Hippocampal formation (tissue), 2 donors: ENCODE measurements around the gene OR6N1.

Source experiments
- DNase-seq, 2 donors: peaks; one replicate each; lab custom pipeline; 2025; lab: John Stamatoyannopoulos, UW

The OR6N1 gene

DNA sequence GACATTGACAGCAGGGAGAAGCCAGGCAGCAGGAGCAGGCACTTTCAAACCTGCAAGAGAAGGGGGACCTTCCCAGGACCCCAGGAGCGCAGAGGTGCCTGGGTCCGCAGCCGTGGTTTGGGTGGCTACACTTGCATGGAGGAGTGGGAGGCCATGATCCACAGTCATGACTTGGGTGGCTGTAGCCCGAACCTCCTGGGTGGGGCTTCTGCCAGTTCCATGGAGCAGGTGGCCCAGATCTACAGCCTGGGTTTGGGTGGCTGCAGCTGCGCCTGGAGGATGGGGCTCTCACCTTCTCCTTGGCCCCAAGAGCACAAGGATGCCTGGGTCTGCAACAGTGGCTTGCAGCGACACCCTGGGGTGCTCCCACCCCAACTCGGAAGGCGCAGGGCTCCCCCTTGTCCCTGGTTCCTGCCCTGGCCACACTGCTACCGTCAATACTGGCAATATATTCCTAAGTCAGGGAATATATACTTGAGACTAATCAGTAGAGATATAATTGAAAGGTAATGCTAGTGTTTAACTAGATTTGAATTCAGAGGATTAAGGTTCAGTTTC, 19.8 kb downstream of the OR6N1 start:
- no peak for DNase-seq

DNA sequence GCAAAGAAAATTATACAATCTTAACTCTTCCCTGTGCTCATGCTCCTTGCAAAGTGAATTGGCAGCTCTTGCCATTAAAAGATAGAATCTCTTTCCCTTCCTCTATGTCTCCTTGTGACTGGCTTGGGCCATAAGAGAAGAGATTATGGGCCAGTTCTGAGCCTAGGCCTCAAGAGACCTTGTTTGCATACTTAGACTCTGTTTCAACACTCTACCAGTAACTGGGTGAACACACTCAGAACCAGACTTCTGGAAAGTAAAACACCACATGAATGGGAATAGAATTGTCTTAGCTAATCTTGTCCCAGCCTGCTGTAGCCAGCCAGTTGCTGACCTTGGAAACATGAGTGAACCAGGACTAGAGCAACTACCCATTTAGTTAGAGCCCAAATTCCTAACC, 36.1 kb downstream of the OR6N1 start:
- DNase-seq, result no peak

DNA sequence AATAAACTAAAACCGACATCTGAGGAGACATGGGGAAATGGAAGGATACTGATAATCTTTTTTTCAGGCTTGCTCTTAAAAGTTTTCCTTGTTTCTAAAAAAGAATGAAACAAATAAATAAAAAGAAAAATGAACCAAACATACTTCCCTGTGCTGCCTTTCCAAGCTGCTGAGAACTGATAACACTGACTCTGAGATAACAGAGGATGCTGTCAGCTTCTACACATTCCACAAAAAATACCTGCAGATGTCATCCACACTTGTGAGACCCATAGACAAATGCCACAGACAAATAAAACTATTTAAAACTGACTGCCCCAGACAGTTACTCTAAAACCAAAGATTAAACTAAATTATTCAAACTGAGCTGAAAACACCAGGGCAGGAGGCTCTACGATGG, 39.5 kb downstream of the OR6N1 start:
- no peak for DNase-seq

DNA sequence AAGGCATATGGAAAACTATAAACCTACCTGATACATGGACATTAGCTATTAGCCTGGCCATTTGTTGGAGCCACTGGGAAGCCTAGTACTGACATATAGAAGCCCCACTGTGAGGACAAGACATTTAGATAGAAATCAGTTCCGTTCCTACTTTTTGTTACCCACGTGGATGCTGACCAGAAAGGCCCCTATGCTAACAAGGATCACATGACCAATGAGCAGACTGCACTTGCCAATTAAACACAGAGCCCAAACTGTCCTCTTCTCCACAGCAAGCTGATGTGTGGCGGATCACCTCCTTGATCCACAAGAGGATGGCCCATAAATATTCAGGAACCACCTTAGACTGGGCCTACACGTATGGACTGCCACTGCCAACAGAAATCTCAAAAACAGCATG, 40.3 kb downstream of the OR6N1 start:
- DNase-seq, result no peak

DNA sequence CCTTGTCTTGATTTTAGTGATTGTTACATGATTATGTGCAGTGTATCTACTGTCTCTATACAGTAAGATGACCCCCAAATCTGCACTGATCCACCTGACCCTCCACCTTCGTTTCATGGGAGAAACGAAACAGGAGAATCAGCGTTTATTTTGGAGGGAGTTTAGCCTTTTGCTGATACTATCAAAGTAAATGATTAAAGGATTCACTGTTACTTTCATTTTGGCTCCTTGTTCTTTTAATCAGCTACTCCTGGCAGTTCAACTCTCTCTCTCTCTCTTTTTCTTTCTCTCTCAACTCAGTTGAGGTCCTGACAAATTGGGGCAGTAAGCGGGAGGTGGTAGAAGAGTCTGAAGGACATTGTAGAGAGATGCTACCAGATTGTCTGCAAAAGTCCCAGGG, 41.5 kb downstream of the OR6N1 start:
- DNase-seq, result no peak

DNA sequence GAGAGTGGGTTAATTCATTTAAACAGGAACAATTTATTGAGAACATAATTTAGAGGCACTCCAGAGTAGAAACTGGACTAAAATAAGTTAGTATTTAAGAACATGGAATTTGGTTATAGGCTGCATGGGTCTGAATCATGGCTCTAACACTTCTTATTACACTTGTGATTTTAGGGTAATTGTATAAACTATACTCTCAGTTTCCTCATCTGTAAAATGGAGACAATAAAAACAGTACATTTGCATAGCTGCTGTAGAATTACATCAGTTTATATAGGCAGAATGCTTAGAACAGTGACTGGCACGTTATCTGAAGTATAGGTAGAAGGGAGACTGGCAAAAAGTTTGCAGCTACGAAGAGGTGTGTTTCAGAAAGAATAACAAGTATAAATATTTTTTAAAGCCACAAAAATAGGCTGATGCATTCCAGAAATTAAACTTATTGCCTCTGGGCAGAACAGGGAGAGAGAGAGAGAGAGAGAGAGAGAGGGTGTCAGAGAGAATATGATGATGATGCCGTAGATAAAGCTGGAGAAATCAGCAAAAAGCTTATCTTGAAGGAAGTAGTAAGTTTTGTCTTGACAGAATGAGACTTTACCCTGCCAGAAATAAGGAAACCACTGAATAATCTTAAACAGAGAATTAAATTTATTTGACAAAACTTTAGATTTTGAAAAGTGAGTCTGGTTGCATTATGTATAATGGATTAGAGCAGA, 43.3 kb downstream of the OR6N1 start:
- no peak for DNase-seq

DNA sequence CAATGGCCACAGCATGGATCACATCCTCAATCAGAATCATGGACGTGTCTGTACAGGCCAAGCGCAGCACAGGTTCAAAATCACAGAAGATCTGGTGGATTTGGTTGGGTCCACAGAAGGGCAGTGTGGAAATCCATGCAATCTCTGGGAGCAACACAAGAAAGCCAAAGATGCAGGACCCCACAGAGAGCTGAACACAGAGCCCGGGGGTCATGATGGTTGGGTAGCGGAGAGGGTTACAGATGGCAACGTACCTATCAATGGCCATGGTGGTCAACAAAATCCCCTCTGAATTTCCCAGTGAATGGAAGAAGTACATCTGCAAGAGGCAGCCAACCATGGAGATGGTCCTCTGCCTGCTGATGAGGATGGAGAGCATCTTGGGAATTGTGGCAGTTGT, 47.6 kb downstream of the OR6N1 start:
- DNase-seq, result no peak

DNA sequence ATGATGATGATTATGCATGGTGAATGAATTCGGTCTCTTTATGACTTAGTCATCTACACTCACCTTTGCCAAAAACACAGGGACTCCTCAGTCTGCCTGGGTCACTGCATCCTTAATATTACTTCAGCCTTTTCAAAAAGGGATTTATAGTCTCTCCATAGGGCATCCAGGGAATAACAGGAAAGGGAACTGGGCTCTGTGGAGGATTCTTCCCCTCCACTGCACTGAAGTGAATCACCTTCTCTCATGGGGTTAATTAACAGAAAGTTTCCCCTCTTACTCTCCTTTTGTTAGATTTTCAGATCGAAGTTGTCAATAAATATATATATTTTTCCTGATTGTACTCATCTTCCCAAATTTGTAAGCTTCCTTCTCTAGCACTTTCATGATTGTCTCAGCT, 51.4 kb downstream of the OR6N1 start, which contains the start of gene OR6K3:
Gene OR6K3 (minus strand): TSS at position 101 of the 400 bp plus-strand sequence. CDS start 2,605 bp downstream, outside the sequence.
- DNase-seq, result no peak

DNA sequence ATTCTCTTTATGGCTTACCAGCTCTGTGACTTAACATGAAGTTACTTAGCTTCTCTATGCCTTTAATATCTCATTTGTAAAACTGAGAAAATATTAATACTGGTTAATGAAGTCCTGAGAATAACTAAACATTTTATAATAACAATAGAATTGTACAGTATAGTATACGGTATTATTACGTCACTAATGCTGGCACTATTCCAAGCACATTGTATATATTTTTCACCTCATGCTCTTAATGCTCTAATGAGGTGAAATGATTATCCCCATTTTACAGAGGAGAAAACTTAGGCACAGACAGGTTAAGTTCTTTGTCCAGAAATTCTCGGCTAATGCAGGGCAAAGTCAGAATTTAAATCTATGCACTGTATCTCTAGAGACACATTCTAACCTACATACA, 52.3 kb downstream of the OR6N1 start:
- DNase-seq, result no peak

DNA sequence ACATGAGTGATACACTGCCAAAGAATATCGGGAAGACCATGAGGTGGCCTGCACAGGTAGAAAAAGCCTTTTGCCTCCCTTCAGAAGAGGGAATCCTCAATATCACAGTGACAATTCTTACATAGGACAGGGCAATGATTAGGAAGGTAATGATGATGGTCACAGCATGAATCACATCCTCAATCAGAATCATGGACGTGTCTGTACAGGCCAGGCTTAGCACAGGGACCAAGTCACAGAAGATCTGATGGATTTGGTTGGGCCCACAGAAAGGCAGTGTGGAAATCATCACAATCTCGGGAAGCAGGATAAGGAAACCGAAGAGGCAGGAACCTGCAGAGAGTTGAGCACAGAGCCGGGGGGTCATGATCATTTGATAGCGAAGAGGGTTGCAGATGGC, 54.7 kb downstream of the OR6N1 start:
- DNase-seq, result no peak

DNA sequence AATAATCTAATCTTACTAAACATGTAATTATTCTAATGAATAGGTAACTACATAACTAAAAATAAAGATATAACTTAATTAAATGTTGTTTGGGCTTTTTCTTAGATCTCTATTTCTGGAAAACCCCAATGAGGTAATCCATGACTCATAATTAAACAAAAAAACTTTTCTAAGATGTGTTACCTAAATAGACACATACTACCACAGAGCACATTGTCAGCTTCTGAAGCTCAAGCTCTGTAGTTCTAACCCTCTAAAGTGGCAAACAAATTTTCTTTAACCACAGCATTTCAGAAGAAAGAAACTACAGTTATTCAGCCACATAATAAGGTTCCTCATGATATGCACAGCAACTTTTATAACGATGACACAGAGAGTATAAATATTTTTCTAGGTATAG, 55.7 kb downstream of the OR6N1 start:
- no peak for DNase-seq

DNA sequence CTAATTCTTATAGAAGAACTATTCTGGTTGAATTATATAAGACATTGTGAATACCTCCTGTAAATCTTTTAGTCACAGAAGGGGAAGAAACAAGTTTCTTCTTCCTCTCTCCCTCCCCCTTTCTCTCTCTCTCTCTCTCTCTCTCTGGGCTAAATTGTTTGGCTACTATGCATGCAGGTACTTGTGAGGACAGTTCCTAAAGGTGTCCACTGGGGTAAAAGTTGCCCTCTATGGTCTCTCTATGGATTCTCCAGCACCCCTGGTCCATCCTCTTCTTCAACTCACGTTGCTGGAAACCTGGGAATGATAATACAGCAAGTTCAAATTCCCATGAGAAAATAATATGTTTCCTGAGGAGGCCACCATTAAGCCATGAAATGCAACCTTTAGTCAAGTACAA, 57.2 kb downstream of the OR6N1 start:
- DNase-seq, result no peak
